K562 (cell line): ENCODE data around the gene TMEM266. TPM values are rescaled to one million over a fixed set of nuclear protein-coding genes. Genes with fewer than 3 reads are reported as not detected.
A peak's percentile ranks its signal among the peaks of the same experiment; 100 is the strongest.

Experiments
- CEBPB ChIP-seq: fragments of 450-650 bp; IDR thresholded peaks from 2 replicates; pipeline ENCODE4 v1.6.1; 2016; ENCODE audit warnings: missing genetic modification characterization, missing compliant biosample characterization
- CEBPG ChIP-seq, 3 experiments: fragments of 200-800 bp in 1 of 3; sonication (Bioruptor generic) in 1 of 3; sonication (generic) in 1 of 3; formaldehyde crosslinking in 1 of 3; IDR thresholded peaks in 2 of 3; conservative IDR thresholded peaks in 1 of 3; 2 replicates each; pipeline versions ENCODE4 v1.6.1 to v1.8.0; 2016 to 2022; ENCODE audit warnings: missing compliant biosample characterization in 2 of 3, missing genetic modification characterization in 2 of 3, mild to moderate bottlenecking in 1 of 3, missing genetic modification reagents in 1 of 3
- HDAC2 ChIP-seq: fragments of 450-650 bp; IDR thresholded peaks from 2 replicates; pipeline ENCODE4 v1.6.1; 2016; ENCODE audit warnings: mild to moderate bottlenecking
- IRF9 ChIP-seq: fragments of 450-650 bp; IDR thresholded peaks from 2 replicates; pipeline ENCODE4 v1.6.1; 2016; ENCODE audit warnings: missing biosample characterization, missing genetic modification characterization
- KLF1 ChIP-seq: fragments of 450-650 bp; IDR thresholded peaks from 2 replicates; pipeline ENCODE4 v1.6.1; 2016; ENCODE audit warnings: missing genetic modification characterization, missing compliant biosample characterization
- L3MBTL2 ChIP-seq: fragments of 450-650 bp; IDR thresholded peaks from 2 replicates; pipeline ENCODE4 v1.6.1; 2016; ENCODE audit warnings: mild to moderate bottlenecking, moderate library complexity
- MYC ChIP-seq, 2 experiments: fragments of 250-450 bp in 1 of 2; sonication (Bioruptor Pico) in 1 of 2; IDR thresholded peaks; 2 replicates each; pipeline versions ENCODE4 v1.5.1 to v1.6.1; 2012 to 2021; ENCODE audit warnings: low read depth in 2 of 2, borderline replicate concordance in 1 of 2, improper control_type of control experiment in 1 of 2, low read length in 1 of 2, mild to moderate bottlenecking in 1 of 2, moderate library complexity in 1 of 2
- NR2C1 ChIP-seq, 2 experiments: fragments of 450-650 bp; IDR thresholded peaks; 2 replicates each; pipeline ENCODE4 v1.6.1; 2017; ENCODE audit warnings: mild to moderate bottlenecking in 2 of 2, antibody characterized with exemption in 1 of 2, inconsistent platforms in 1 of 2, missing compliant biosample characterization in 1 of 2, missing genetic modification characterization in 1 of 2
- NR2C2 ChIP-seq, 2 experiments: fragments of 200-800 bp in 1 of 2; sonication (Bioruptor generic) in 1 of 2; sonication (generic) in 1 of 2; formaldehyde crosslinking in 1 of 2; IDR thresholded peaks; 2 replicates each; pipeline versions ENCODE4 v1.6.1 to v1.8.0; 2016 to 2022; ENCODE audit warnings: mild to moderate bottlenecking in 1 of 2, missing compliant biosample characterization in 1 of 2, missing genetic modification characterization in 1 of 2, missing genetic modification reagents in 1 of 2
- polyA plus RNA-seq, 8 experiments: library from polyadenylated mRNA; depleted of rRNA in 4 of 8; stranded (reverse) in 5 of 8; unstranded in 3 of 8; fragments of >200 nt; fragmentation: Nextera tagmentation in 2 of 8; fragmentation: Illumina TruSeq in 1 of 8; extraction: Ambion mirVana in 2 of 8; extraction: Trizol in 1 of 8; gene quantifications; 2 replicates each; pipeline versions ENCODE4 v1.2.1 to v1.2.3, GENCODE V29; 2011 to 2014; ENCODE audit warnings: inconsistent platforms in 1 of 8, missing spikeins in 1 of 8
- total RNA-seq, 7 experiments: library from RNA; depleted of rRNA in 6 of 7; stranded (reverse); fragments of >200 nt in 6 of 7; fragmentation: Illumina TruSeq in 2 of 7; extraction: Trizol in 2 of 7; gene quantifications; 2 replicates each; pipeline versions ENCODE4 v1.2.1 to v1.2.3, GENCODE V29; 2011 to 2021; ENCODE audit warnings: low replicate concordance in 1 of 7
- TF ChIP-seq, protein P1 (sequence below): fragments of 450-650 bp; IDR thresholded peaks from 2 replicates; pipeline ENCODE4 v1.6.1; 2016; ENCODE audit warnings: mild to moderate bottlenecking, moderate library complexity

The TMEM266 gene
- total and polyA plus RNA-seq, 9 of the 15 experiments (the other 6 are each of a cell fraction or from before 2014, with no cell fraction given): not detected

DNA sequence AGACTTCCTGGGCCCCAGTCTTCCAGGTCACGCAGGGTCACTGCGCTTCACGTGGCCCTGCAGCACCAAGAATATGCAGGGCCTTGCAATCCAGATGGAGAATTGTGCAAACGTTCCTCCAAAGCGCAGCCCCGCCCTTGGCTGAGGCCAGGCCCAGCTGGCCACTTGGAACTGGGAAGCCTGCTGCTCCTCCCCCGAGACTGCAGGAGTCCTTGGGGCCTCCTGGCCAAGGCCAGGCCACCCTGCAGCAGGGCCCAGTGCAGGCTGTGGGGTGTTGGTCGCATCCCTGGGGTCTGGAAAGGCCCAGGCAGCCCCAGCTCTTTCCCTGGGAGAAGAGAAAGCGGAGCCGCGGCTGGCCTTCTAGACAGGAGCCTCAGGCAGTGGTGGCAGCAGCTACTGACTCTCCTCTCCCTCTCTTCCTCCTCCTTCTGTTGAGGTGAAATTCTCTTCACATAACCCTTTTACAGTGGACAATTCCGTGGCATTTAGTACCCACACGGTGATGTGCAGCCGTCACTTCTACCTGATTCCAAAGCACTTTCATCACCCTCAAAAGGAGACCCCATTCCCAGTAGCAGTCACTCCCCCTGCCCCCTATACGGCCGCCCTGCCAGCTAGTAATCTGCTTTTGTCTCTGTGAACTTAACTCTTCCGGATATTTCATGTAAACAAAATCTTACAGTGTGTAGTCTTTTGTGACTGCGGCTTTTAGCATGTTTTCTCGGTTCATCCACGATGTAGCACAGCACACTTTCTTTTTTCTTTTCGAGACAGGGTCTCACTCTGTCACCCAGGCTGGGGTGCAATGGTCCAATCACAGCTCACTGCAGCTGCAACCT lies 103.9 kb downstream of the TMEM266 start (continued):
- TF ChIP-seq IRF9 (tag): 0 out of 2 replicates have a peak, but pooled peaks have one; percentile 31
- TF ChIP-seq CEBPG (CRISPR knock-in tag; IDR thresholded peaks at IDR 0.05): peak; percentile 67
- TF ChIP-seq CEBPG (tag; conservative IDR thresholded peaks at IDR 0.05 in 1 of 2, IDR thresholded peaks at IDR 0.05 in 1 of 2): peak; percentile 89 to 96
- peak; percentile 71; the same call in 1 of the 2 replicates for TF ChIP-seq L3MBTL2
- TF ChIP-seq, protein P1, sequence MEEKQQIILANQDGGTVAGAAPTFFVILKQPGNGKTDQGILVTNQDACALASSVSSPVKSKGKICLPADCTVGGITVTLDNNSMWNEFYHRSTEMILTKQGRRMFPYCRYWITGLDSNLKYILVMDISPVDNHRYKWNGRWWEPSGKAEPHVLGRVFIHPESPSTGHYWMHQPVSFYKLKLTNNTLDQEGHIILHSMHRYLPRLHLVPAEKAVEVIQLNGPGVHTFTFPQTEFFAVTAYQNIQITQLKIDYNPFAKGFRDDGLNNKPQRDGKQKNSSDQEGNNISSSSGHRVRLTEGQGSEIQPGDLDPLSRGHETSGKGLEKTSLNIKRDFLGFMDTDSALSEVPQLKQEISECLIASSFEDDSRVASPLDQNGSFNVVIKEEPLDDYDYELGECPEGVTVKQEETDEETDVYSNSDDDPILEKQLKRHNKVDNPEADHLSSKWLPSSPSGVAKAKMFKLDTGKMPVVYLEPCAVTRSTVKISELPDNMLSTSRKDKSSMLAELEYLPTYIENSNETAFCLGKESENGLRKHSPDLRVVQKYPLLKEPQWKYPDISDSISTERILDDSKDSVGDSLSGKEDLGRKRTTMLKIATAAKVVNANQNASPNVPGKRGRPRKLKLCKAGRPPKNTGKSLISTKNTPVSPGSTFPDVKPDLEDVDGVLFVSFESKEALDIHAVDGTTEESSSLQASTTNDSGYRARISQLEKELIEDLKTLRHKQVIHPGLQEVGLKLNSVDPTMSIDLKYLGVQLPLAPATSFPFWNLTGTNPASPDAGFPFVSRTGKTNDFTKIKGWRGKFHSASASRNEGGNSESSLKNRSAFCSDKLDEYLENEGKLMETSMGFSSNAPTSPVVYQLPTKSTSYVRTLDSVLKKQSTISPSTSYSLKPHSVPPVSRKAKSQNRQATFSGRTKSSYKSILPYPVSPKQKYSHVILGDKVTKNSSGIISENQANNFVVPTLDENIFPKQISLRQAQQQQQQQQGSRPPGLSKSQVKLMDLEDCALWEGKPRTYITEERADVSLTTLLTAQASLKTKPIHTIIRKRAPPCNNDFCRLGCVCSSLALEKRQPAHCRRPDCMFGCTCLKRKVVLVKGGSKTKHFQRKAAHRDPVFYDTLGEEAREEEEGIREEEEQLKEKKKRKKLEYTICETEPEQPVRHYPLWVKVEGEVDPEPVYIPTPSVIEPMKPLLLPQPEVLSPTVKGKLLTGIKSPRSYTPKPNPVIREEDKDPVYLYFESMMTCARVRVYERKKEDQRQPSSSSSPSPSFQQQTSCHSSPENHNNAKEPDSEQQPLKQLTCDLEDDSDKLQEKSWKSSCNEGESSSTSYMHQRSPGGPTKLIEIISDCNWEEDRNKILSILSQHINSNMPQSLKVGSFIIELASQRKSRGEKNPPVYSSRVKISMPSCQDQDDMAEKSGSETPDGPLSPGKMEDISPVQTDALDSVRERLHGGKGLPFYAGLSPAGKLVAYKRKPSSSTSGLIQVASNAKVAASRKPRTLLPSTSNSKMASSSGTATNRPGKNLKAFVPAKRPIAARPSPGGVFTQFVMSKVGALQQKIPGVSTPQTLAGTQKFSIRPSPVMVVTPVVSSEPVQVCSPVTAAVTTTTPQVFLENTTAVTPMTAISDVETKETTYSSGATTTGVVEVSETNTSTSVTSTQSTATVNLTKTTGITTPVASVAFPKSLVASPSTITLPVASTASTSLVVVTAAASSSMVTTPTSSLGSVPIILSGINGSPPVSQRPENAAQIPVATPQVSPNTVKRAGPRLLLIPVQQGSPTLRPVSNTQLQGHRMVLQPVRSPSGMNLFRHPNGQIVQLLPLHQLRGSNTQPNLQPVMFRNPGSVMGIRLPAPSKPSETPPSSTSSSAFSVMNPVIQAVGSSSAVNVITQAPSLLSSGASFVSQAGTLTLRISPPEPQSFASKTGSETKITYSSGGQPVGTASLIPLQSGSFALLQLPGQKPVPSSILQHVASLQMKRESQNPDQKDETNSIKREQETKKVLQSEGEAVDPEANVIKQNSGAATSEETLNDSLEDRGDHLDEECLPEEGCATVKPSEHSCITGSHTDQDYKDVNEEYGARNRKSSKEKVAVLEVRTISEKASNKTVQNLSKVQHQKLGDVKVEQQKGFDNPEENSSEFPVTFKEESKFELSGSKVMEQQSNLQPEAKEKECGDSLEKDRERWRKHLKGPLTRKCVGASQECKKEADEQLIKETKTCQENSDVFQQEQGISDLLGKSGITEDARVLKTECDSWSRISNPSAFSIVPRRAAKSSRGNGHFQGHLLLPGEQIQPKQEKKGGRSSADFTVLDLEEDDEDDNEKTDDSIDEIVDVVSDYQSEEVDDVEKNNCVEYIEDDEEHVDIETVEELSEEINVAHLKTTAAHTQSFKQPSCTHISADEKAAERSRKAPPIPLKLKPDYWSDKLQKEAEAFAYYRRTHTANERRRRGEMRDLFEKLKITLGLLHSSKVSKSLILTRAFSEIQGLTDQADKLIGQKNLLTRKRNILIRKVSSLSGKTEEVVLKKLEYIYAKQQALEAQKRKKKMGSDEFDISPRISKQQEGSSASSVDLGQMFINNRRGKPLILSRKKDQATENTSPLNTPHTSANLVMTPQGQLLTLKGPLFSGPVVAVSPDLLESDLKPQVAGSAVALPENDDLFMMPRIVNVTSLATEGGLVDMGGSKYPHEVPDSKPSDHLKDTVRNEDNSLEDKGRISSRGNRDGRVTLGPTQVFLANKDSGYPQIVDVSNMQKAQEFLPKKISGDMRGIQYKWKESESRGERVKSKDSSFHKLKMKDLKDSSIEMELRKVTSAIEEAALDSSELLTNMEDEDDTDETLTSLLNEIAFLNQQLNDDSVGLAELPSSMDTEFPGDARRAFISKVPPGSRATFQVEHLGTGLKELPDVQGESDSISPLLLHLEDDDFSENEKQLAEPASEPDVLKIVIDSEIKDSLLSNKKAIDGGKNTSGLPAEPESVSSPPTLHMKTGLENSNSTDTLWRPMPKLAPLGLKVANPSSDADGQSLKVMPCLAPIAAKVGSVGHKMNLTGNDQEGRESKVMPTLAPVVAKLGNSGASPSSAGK: 0 out of 2 replicates have a peak, but pooled peaks have one; percentile 18
- TF ChIP-seq MYC (IDR thresholded peaks at IDR 0.05; ENCODE audit: low read depth, low read length): peak; percentile 80
- TF ChIP-seq MYC (CRISPR knock-in tag; IDR thresholded peaks at IDR 0.05; ENCODE audit: borderline replicate concordance, low read depth): no peak
- TF ChIP-seq CEBPB (tag): peak; percentile 87
- peak; percentile 33; the same call in 1 of the 2 replicates for TF ChIP-seq KLF1
- TF ChIP-seq NR2C1 (IDR thresholded peaks at IDR 0.05): no peak
- peak; percentile 52; the same call in 1 of the 2 replicates for TF ChIP-seq NR2C1 (tag; IDR thresholded peaks at IDR 0.05)
- no peak for TF ChIP-seq HDAC2
- no peak for TF ChIP-seq NR2C2 (CRISPR knock-in tag; IDR thresholded peaks at IDR 0.05)
- TF ChIP-seq NR2C2 (tag; IDR thresholded peaks at IDR 0.05): peak; percentile 83; the same call in 1 of the 2 replicates
